ENCODE results near the gene NANS.
A peak's percentile ranks its signal among the peaks of the same experiment; 100 is the strongest.
"Not testable (repeated sequence)": the region's sequence is repeated elsewhere in the genome, so short reads cannot be mapped to it uniquely, and the experiment has no call there.

The NANS gene, protein sequence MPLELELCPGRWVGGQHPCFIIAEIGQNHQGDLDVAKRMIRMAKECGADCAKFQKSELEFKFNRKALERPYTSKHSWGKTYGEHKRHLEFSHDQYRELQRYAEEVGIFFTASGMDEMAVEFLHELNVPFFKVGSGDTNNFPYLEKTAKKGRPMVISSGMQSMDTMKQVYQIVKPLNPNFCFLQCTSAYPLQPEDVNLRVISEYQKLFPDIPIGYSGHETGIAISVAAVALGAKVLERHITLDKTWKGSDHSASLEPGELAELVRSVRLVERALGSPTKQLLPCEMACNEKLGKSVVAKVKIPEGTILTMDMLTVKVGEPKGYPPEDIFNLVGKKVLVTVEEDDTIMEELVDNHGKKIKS

DNA sequence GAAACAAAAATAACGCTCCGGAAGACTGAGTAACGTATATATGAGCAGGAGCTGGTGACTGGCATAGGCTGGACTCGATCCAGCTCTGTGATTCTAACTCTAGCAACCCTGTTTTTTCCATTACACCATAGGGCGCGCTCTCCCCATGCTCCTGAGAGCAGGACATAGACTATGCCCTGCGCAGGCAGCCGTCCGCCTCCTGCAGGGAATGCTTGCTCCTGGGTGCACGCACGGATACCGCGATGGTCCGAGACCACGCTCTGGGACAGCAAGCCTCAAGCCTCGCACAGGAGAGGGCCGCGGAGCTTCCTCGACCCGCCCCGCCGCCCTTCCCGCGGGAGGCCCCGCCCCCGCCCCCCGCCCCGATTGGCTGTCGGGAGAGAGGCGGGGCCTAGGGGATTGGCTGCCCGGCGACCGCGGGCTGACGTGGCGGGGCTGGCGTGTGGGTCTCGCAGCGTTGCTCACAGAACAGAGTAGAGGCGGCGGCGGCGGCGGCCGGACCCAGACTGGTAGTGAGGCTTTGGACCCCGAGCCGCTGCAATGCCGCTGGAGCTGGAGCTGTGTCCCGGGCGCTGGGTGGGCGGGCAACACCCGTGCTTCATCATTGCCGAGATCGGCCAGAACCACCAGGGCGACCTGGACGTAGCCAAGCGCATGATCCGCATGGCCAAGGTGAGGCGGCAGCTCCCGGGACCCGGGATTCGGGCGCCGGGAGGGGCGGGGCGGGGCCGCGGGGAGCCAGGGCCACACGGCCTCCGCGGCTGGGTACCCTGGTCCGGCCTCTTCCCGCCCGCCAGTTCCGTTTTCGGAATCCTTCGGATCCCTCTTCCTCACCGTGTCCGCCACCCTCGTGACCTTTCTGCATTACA is at the start of gene NANS:
Gene NANS, plus strand, starts transcription at position 464 of the 869 bp plus-strand sequence. Its CDS starts 77 bp downstream, at position 541.
- DNase-seq = peak; percentile 93

DNA sequence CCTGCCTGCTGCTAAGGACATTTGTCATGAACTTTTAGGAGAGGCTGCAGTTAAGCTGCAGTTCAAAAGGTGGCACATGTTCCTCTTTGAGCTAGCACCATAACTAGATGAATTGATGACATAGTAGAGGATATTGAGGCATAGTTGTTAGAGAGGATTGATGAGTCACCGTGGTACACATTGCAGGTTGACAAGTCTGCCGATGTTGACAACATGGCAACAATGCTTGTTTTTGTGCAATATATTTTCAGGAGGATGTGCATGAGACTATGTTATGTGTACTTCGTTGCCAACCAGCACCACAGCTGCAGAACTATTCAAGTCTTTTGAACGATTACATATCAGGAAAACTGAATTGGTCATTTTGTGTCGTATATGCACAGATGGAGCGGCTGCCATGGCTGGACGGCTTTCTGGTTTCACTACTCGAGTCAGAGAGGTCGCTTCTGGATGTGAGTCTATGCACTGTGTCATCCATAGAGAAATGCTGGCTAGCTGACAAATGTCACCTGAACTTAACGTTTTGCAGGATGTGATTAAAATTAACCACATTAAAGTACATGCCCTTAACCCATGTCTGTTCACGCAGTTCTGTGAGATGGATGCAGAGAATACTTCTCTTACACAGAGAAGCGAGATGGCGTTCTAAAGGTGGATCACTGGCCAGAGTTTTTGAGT is 49.1 kb upstream of the NANS start:
- DNase-seq = no peak

- no peak for DNase-seq
Observed at GRCh38 chr9:98008764-98009163, 47.8 kb upstream of the NANS start.

DNA sequence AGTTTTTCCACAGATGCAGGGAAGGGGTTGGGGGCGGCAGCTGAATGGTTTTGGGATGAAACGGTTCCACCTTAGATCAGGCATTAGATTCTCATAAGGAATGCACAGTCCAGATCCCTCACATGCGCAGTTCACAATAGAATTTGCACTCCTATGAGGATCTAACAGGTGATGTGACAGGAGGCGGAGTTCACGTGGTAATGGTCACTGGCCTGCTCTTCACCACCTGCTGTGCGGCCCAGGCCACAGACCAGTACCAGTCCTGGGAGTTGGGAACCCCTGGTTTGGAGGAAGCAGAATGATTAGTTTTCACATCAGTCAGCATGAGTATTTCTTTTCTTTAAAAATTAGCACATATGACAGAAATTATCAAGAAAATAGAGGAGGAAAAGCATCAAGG is 47.1 kb upstream of the NANS start:
- DNase-seq = no peak

- DNase-seq = no peak
Observed at GRCh38 chr9:98009936-98010335, 46.6 kb upstream of the NANS start.

DNA sequence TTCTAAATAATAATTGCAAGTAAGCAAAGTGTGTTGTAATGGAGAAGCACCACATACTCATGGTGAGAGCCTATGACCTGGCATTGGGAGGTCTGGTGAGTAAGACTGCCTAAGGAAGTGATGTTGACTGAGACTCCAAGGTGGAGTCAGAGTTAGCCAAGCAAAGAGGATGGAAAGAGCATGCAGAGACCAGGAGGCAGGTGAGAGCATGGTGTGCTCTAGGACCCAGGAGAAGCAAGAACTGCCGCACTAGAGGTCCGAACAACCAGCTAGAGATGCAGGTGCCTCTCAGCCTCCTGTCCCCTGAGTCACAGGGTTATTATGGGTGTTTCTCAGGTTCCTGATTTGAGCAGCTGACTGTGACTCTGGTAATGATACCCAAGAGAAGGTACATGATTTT is 46.1 kb upstream of the NANS start:
- DNase-seq = peak; percentile 36

DNA sequence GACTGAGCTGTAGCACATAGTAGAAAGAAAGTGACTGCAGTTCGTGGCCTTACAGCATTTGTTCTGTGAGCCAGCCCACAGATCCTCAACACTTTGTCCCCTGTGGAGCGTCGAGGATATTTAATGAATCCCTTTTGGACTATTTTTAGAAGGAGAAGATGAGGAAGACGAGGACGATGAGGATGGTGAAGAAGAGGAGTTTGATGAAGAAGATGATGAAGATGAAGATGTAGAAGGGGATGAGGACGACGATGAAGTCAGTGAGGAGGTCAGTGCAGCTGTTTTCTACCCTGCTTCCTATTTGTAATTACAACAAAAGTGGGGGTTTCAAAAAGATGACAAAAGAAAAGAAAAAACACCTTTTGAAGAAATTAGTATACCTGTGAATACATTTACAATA is 45.4 kb upstream of the NANS start:
- DNase-seq = no peak

DNA sequence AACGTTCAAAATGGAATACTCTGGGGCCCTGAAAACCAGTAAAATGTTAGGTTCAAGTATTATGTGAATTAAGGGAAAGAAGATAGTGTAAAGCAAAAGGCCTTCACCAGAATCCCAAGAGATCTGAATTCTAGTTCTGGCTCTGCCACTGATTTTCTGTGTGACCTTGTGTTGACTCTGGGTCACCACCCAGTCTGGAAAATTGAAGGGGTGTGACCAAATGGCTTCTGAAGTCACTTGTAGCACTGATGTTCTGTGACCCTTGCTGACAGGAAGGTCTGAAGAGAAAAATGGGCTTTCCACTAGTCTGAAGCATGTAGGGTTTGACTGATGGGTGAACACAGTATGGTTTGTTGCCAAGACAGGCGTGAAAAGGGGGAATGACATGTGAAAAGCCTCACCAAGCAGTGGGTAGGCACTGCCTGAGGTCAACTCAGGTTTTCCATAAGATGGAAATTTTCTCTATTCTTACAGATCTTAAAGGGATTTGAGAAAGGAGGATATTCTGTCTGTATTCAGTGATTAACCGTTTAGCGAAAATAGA is 40.3 kb upstream of the NANS start:
- no peak for DNase-seq

DNA sequence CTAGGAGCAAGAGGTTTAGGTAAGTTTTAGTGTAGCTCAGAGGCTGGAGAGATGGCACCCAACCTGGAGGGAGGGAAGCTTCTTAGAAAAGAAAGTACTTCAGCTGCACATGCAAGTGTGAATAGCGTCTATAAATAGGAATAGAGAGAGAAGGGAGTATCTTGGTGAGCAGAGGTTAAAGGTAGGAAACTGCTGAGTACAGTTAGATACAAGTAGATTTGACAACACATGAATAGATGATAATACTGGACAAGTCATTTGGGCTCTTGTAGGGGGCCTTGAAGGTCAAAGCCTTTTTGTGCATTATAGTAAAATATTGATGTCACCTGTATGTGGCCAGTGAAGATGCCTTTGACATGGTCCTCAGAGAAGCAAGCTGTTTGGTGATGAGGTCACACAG is 39.2 kb upstream of the NANS start:
- DNase-seq = no peak

DNA sequence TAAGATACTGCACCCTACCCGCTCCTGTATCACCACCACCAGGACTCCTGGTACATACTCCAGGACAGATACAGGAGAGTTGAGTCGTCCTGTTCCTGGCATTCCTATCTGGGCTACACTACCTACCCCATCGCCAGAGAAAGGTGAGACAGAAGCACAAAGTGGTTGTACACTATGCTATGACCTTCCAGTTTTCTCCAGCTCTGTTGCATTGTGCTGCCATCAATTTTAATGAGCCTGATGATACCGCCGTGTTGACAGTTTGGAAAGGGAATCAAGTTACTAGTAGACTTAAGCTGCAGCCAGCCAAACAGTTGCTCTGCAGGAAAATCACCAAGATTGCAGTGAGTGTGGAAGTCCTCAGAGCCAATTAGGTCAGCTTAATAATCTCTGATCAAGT is 38.2 kb upstream of the NANS start:
- DNase-seq = no peak

DNA sequence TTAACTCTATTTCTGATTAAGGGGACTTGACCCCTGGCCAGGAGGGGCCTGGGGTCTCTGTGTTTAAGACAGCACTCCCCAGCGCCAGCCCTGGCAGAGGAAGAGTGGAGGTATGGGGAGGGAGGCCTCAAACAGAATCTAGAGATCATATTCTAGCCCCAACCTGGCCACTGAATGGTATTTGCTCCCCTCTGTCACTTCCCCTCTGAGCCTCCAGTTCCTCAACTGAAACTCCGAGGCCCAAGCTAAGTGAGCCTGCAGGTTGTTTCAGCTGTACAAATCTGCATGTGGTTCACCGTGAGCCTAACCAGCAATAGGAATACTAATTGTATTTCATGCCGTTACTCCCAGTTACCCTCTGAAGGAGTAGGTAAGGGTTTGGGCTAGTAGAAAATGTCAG is 37.4 kb upstream of the NANS start:
- no peak for DNase-seq

- DNase-seq = not testable (repeated sequence)
Observed at GRCh38 chr9:98019869-98020268, 36.7 kb upstream of the NANS start.

- no peak for DNase-seq
Observed at GRCh38 chr9:98020476-98021145, 35.9 kb upstream of the NANS start.

DNA sequence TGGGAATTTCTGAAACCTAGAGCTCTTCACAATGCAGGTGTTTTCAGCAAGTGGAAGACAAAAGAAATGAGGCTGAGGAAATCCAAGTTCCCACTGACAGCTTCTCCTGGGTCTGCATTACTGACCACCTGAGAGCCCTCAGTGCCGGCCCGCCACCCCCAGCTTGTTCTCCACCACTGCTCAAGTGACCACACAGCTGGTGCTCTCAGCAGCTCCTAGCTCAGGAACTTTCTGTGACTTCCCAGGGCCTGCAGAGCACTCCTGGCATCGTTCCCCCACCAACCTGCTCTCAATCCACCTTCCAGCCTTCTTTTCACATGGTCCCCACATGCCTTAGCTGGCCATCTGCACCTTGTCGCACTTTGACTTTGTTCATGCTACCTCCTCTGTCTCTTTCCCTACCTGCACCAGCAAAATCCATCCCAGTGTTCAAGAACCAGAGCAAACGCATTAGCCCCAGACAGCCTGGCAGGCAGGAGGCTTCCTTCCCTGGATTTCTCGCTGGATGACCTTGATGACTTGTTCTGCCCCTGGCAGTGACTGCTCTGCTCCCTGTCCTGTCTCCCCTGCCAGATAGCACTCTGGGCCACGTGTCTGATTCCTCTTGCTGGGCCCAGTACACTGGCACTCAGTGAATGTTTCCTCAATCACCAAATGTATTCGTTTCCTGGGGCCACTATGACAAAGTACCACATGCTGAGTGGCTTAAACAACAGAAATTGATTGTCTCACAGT is 35.1 kb upstream of the NANS start:
- no peak for DNase-seq

DNA sequence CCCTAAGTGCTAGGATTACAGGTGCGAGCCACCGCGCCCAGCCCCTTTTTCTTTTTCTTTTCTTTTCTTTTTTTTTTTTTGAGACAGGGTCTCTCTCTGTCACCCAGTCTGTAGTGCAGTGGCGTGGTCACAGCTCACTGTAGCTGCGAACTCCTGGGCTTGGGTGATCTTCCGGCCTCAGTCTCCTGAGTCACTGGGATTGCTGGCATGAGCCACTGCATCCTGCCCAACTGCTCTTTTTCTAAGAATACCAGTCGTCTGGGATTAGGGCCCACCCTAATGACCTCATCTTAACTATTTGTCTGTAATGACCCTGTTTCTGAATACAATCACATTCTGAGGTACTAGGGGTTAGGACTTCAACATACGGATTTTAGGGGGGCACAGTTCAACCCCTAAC is 34.1 kb upstream of the NANS start:
- DNase-seq = no peak

- peak; percentile 89 for DNase-seq
Observed at GRCh38 chr9:98024702-98025101, 31.8 kb upstream of the NANS start.

GRCh38 chr9:98031169-98031568 is 25.4 kb upstream of the NANS start:
- no peak for DNase-seq

- no peak for DNase-seq
Observed at GRCh38 chr9:98031935-98032334, 24.6 kb upstream of the NANS start.

DNA sequence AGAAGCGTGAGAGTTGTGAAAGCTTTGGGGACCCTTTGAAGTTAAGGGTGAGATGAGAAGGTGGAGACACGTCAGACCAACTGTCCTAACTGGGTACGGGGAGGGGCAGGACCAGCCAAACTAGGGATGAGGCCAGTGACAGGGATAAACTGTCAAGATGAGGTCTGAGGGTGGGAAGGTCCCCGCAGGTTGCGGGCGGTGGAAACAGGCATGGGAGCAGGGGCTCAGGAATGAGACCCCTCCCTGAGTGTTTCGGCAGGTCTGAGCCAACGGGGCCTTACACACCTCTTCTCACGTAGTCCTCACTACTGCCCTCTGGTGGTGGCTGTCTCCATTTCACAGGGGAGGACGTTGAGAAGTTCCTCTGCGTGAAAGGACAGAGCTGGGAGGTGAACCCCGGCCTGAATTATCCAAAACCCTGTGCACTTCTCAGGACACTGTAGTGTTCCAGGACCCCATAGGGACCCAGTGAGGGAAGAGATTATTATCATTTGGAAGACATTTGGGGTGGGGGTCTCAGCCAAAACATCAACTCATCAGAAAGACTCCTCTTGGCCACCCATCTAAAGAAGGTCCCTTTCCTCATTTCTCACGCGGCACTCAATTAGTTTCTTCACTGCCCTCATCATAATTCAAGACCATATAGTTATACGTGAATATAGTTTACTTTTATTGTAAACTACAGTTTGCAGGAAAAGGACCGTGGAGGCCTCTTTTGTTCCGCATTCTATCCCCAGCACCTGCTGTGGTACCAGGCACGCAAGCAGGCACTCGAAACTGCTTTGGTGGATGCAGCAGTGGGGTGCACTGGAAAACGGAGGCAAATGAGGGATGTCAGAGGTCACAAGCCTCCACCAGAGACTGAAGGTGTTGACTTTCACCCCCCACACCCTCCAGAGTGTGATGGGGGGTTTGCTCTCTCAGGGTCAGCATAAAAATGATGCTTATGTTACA is 21.7 kb upstream of the NANS start:
- DNase-seq = peak; percentile 58

- DNase-seq = no peak
Observed at GRCh38 chr9:98037357-98037756, 19.2 kb upstream of the NANS start.

DNA sequence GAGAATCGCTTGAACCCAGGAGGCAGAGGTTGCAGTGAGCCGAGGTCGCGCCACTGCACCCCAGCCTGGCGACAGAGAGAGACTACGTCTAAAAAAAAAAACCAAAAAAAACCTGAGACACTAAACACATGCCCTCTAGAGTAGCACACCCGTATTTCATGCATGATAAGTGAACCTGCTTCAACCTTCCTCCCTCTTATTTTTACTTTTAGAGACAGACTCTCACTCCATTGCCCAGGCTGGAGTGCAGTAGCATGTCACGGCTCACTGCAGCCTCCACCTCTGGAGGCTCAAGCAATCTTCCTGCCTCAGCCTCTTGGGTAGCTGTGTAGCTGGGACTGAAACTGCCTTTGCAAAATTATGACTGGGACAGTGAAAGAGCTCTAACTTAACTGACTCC is 17.6 kb upstream of the NANS start:
- no peak for DNase-seq
